Heart right ventricle (tissue), 16 donors: ENCODE results near the gene CCL19. TPM values are rescaled to one million over a fixed set of nuclear protein-coding genes. Genes with fewer than 3 reads are reported as not detected.

ENCODE experiments used
- ATAC-seq, 8 donors: fragments of 200-7000 bp; cut with Tn5 transposase; one replicate each; pipeline ENCODE4 v1.9.1; 2020; ENCODE audit warnings: mild to moderate bottlenecking in 8 of 8, moderate library complexity in 8 of 8, moderate number of reproducible peaks in 1 of 8
- DNase-seq, 2 donors: peaks; one replicate each; pipeline ENCODE4 v3.0.0-alpha.2; 2020
- H3K27ac ChIP-seq, 10 donors: fragments of 200-600 bp; sonication (generic) in 2 of 10; one replicate each; pipeline versions ENCODE4 v1.5.0 to v1.8.0; 2020 to 2022; ENCODE audit warnings: mild to moderate bottlenecking in 3 of 10
- H3K27me3 ChIP-seq, 7 donors: fragments of 200-600 bp; one replicate each; pipeline ENCODE4 v1.8.0; 2021 to 2022; ENCODE audit warnings: mild to moderate bottlenecking in 2 of 7
- H3K36me3 ChIP-seq, 9 donors: fragments of 200-600 bp; sonication (generic) in 1 of 9; one replicate each; pipeline versions ENCODE4 v1.5.0 to v1.8.0; 2020 to 2022; ENCODE audit warnings: mild to moderate bottlenecking in 2 of 9
- H3K4me1 ChIP-seq, 9 donors: fragments of 200-600 bp; sonication (generic) in 1 of 9; one replicate each; pipeline versions ENCODE4 v1.5.0 to v1.8.0; 2020 to 2022; ENCODE audit warnings: mild to moderate bottlenecking in 4 of 9
- H3K4me3 ChIP-seq, 10 donors: fragments of 200-600 bp; sonication (generic) in 2 of 10; one replicate each; pipeline versions ENCODE4 v1.5.0 to v1.8.0; 2020 to 2022; ENCODE audit warnings: mild to moderate bottlenecking in 7 of 10, moderate library complexity in 2 of 10
- H3K9me3 ChIP-seq, 11 donors: fragments of 200-600 bp in 10 of 11; sonication (generic) in 2 of 11; one replicate each; pipeline versions ENCODE4 v1.5.0 to v1.8.0; 2013 to 2022; ENCODE audit warnings: mild to moderate bottlenecking in 2 of 11, control low read depth in 1 of 11, moderate library complexity in 1 of 11
- WGBS, 2 donors: extraction: QIAGEN DNeasy Blood & Tissue Kit; methylation state at CpG; one replicate each; pipeline ENCODE4 v1.1.7; 2013; ENCODE audit warnings: inconsistent platforms in 1 of 2; 5-methylcytosine and 5-hydroxymethylcytosine counted together
- intact Hi-C, 10 donors: fragments of 100-400 bp; cut with DNase I; formaldehyde crosslinking; loops; one replicate each; pipeline versions ENCODE4 v1.11.1 to v1.14.2; 2022
- polyA plus RNA-seq, 2 donors: library from polyadenylated mRNA; stranded (reverse); fragments of 200-250 nt; gene quantifications; one replicate each; pipeline ENCODE4 v1.2.3, GENCODE V29; 2013
- total RNA-seq, 10 donors: library from RNA; stranded (reverse); fragmentation: NEBNext Ultra II Directional in 3 of 10; extraction: Animal tissue kit (Norgen Biotek cat#: 25700) in 3 of 10; gene quantifications; one replicate each; pipeline versions ENCODE4 v1.2.1 to v1.2.4, GENCODE V29; 2021 to 2023
- TF ChIP-seq, protein P1 (sequence below), 9 donors: fragments of 200-600 bp; sonication (generic) in 2 of 9; IDR thresholded peaks; one replicate each; pipeline versions ENCODE4 v1.5.0 to v1.8.0; 2021 to 2022; ENCODE audit warnings: antibody characterized with exemption in 9 of 9, mild to moderate bottlenecking in 5 of 9, moderate library complexity in 1 of 9
- donor health status: Arrhythmogenic right ventricular cardiomyopathy.
- donor health status: ischemic (EF 13 %, LVEDD 7.1; RV severe dilation, severe dysfunction).
- donor health status: healthy with polysubstance abuse.
- donor health status: DM: no; HTN: yes; CAD: no.
- donor health status: DM: no; HTN: no; CAD: no.
- donor health status: ischemic (EF 25% LVEDD 6.9; RV normal size, moderate dysfunction).
- donor health status: ischemic (EF 25% LVEDD 5.7; RV mildly dilated, moderate dysfunction).
- donor health status: healthy.
- donor health status: DM: yes; HTN: yes; CAD: no.
- donor health status: Ischemic cardiomyopathy.
- donor health status: ischemic (EF 35%, LVEDD 5.7; RV mildly dilated, moderate dysfunction).
- donor health status: nonischemic (EF 11% LVEDD 7.7; RV severe dilation, severe dysfunction).
- donor health status: DM: yes; HTN: yes; CAD: no.
- donor health status: PGD.
- donor health status: ischemic (EF 29% LVEDD 5.4; RV normal size, mild dysfunction).
- donor health status: nonischemic (EF 23%, LVEDD 6.1; RV moderate dilation, normal function).

The CCL19 gene
- total and polyA plus RNA-seq, 12 donors = 0.47 to 19.9 (median 1.1) TPM; not detected in 5

DNA sequence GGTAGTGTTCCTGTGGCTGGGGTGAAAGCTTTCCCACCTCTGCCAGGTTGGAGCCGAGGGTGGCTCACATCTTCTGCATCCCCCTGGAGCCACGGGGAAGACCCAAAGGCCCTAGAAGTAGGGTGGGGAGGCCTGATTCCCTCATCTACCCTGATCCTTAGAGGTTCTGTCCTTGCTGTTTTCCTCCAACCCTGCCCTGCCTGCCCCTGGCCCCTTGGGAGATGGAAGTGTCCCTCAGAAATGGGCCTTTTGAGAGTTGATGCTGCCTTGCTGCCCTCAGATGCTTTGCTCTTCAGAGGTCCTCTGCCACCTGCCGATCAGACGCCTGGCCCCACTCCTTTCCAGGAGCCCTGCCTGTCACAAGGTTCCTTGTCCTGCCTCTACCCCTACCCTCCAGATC lies 6.3 kb downstream of the CCL19 start:
- ATAC-seq (no peak), DNase-seq (no peak)
- no peak overlapping the region for H3K4me3 ChIP-seq
- 96 to 98% methylated on average over 4 of the region's 4 CpGs for WGBS, 2 donors
- no peaks in the 10 kb centered on the region for H3K27me3 ChIP-seq
- no peaks in the 10 kb centered on the region for H3K9me3 ChIP-seq
- intact Hi-C loops = no loop called here
- H3K4me1 ChIP-seq = peaks cover 0 to 31% (median 0%) of the 10 kb centered on the region in 9 donors
- TF ChIP-seq, protein P1, sequence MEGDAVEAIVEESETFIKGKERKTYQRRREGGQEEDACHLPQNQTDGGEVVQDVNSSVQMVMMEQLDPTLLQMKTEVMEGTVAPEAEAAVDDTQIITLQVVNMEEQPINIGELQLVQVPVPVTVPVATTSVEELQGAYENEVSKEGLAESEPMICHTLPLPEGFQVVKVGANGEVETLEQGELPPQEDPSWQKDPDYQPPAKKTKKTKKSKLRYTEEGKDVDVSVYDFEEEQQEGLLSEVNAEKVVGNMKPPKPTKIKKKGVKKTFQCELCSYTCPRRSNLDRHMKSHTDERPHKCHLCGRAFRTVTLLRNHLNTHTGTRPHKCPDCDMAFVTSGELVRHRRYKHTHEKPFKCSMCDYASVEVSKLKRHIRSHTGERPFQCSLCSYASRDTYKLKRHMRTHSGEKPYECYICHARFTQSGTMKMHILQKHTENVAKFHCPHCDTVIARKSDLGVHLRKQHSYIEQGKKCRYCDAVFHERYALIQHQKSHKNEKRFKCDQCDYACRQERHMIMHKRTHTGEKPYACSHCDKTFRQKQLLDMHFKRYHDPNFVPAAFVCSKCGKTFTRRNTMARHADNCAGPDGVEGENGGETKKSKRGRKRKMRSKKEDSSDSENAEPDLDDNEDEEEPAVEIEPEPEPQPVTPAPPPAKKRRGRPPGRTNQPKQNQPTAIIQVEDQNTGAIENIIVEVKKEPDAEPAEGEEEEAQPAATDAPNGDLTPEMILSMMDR (IDR thresholded peaks at IDR 0.05) = no peak
- peaks cover 0 to 7% (median 0%) of the 10 kb centered on the region in 9 donors for H3K36me3 ChIP-seq
- H3K27ac ChIP-seq = peak overlapping the region in 1 of 10 donors; percentile 38

DNA sequence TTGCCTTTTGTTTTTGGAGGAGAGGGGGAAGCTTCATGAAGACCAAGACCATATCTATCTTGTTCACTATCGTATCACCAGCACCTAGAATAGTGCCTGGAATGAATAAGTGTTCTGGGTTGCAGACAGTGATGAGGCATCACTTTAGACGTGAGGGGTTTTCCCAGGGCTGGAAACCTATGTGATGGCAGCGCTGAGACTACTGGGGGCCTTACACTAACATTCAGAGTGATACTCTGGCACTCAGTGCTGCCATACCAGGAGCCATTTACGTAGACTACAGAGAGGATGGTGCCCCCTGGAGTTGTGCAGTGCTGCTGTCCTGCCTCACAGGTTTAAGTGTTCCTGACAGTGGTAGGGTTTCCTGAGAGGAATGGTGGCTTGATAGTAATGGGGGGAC lies 6.9 kb downstream of the CCL19 start:
- no peak for DNase-seq
- Histone ChIP-seq H3K36me3 (peaks cover 0 to 7% (median 0%) of the 10 kb centered on the region in 9 donors), H3K4me1 (peaks cover 0 to 31% (median 0%) of the 10 kb centered on the region in 9 donors), H3K4me3 (no peak overlapping the region), H3K27ac (no peak overlapping the region), H3K27me3 (no peaks in the 10 kb centered on the region), H3K9me3 (no peaks in the 10 kb centered on the region)
- no peak for ATAC-seq
- intact Hi-C loops = no loop called here
- TF ChIP-seq, protein P1 (IDR thresholded peaks at IDR 0.05) = no peak
- 91 to 92% methylated on average over 4 of the region's 4 CpGs for WGBS, 2 donors

DNA sequence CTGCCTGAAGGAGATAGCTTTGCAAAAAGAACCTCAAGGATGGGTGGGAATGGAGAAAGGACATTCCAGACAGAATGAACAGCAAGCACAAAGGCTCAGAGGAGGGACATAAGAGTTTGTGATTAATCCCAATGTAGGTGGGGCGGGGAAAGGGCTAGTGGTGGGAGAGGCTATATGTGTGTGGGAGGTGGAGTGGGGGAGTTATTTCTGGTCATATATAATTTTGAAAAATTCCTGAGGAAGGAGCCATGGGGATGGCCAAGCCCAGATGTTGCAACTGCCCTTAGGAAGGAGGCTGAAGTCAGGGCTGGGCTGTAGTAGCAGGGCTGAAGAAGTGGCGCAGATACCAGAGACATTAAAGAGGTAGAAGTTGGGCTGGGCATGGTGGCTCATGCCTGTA lies 15.2 kb downstream of the CCL19 start:
- Histone ChIP-seq H3K4me3 (no peak overlapping the region), H3K9me3 (no peaks in the 10 kb centered on the region), H3K27ac (peak overlapping the region in 1 of 10 donors; percentile 60), H3K4me1 (peaks cover 0 to 4% (median 0%) of the 10 kb centered on the region in 9 donors), H3K36me3 (no peaks in the 10 kb centered on the region), H3K27me3 (no peaks in the 10 kb centered on the region)
- ATAC-seq (no peak), DNase-seq (no peak)
- TF ChIP-seq, protein P1 (IDR thresholded peaks at IDR 0.05) = no peak
- intact Hi-C loops = no loop called here
- 96 to 97% methylated on average over 2 of the region's 2 CpGs for WGBS, 2 donors

DNA sequence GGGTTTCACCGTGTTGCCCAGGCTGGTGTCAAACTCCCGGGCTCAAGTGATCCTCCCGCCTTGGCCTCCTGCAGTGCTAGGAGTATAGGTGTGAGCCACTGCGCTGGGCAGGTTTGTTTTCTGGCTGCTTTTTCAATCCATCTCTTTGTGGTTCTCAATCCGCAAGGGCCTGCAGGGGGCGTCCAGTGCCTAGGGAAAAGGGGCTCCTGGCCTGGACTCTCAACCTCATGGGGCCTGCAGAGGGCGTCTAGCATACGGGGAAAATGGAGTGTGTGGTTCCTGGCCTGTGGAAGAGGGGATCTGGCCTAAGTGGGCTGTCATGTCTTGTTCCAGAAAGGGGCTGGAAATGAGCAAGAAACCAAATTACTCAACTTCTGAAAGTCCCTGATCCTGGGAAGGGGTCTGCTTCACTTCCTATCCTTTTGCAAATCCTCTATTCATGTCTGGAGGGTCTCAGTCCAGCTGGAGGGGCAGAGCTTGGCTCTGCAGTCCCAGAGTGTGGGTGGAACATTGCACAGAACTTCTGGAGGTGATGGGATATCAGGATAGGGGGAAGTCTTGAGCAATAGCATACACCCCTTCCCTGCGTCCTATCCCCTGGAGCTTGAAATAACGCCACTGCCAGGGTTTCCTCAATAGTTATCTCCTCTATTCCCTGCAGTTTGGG lies 15.9 kb downstream of the CCL19 start:
- WGBS, 2 donors = 37 to 45% methylated on average over 10 of the region's 10 CpGs
- Histone ChIP-seq H3K9me3 (no peaks in the 10 kb centered on the region), H3K4me3 (no peak overlapping the region), H3K27ac (peak overlapping the region in 1 of 10 donors; percentile 60), H3K27me3 (no peaks in the 10 kb centered on the region), H3K4me1 (peaks cover 0 to 4% (median 0%) of the 10 kb centered on the region in 9 donors), H3K36me3 (no peaks in the 10 kb centered on the region)
- TF ChIP-seq, protein P1 (IDR thresholded peaks at IDR 0.05) = peak in 8 of 9 donors; percentile 25 to 75 (median 56)
- intact Hi-C loops = no loop called here
- ATAC-seq (peak; percentile 44 to 83 (median 65)), DNase-seq (peak; percentile 54 to 57)
